NT2/D1 (cell line): Measurements from ENCODE around the gene PNPLA7.

Experiments used
- DNase-seq: peaks from one replicate; pipeline ENCODE4 v3.0.0-alpha.2; 2011; ENCODE audit warnings: low read depth, low spot score
- H3K27me3 ChIP-seq: 2 replicates; pipeline ENCODE4 v1.6.0; 2011; ENCODE audit warnings: mild to moderate bottlenecking; ENCODE audit not compliant: insufficient read length, insufficient read depth
- H3K36me3 ChIP-seq: 2 replicates; pipeline ENCODE4 v1.6.1; 2011; ENCODE audit warnings: mild to moderate bottlenecking, low read length, mixed read lengths; ENCODE audit not compliant: insufficient read depth, insufficient read length
- H3K4me1 ChIP-seq: 2 replicates; pipeline ENCODE4 v1.5.1; 2011; ENCODE audit not compliant: insufficient read depth, insufficient read length
- H3K4me3 ChIP-seq: 2 replicates; pipeline ENCODE4 v1.5.1; 2011; ENCODE audit warnings: low read depth; ENCODE audit not compliant: insufficient read length
- H3K9ac ChIP-seq: 2 replicates; pipeline ENCODE4 v1.6.0; 2011; ENCODE audit warnings: low read depth; ENCODE audit not compliant: insufficient read length
- H3K9me3 ChIP-seq: 2 replicates; pipeline ENCODE4 v1.5.1; 2011; ENCODE audit warnings: mild to moderate bottlenecking, low read length; ENCODE audit not compliant: insufficient read depth
- SUZ12 ChIP-seq: IDR thresholded peaks from 2 replicates; pipeline ENCODE4 v1.6.1; 2011; ENCODE audit not compliant: insufficient read length, insufficient read depth; ENCODE audit errors: extremely low read depth
- YY1 ChIP-seq: IDR thresholded peaks from 2 replicates; pipeline ENCODE4 v1.6.1; 2011; ENCODE audit not compliant: insufficient read length, insufficient read depth
- ZNF274 ChIP-seq: IDR thresholded peaks from 2 replicates; pipeline ENCODE4 v1.6.1; 2011; ENCODE audit warnings: mild to moderate bottlenecking, low read depth, low read length

The PNPLA7 gene

GRCh38 chr9:137421838-137422603, 128.2 kb downstream of the PNPLA7 start:
- DNase-seq = no peak
- no peak for TF ChIP-seq SUZ12
- no peak for TF ChIP-seq YY1
- TF ChIP-seq ZNF274 = no peak
- peaks cover 20% of the 10 kb centered on the region for H3K27me3 ChIP-seq
- H3K4me1 ChIP-seq = peaks cover 6% of the 10 kb centered on the region
- H3K4me3 ChIP-seq = peak overlapping the region; percentile 78
- peaks cover 5% of the 10 kb centered on the region for H3K36me3 ChIP-seq
- H3K9me3 ChIP-seq = no peaks in the 10 kb centered on the region
- peak overlapping the region; percentile 86 for H3K9ac ChIP-seq

GRCh38 chr9:137417161-137418021, 132.8 kb downstream of the PNPLA7 start:
- Histone ChIP-seq H3K9me3 (no peaks in the 10 kb centered on the region), H3K9ac (no peak overlapping the region), H3K36me3 (peaks cover 5% of the 10 kb centered on the region), H3K4me3 (no peak overlapping the region), H3K27me3 (peaks cover 2% of the 10 kb centered on the region), H3K4me1 (peaks cover 5% of the 10 kb centered on the region)
- DNase-seq = no peak
- TF ChIP-seq ZNF274 = no peak
- no peak for TF ChIP-seq YY1
- TF ChIP-seq SUZ12 = no peak

- no peaks in the 10 kb centered on the region for H3K27me3 ChIP-seq
- no peak overlapping the region for H3K4me3 ChIP-seq
- H3K9ac ChIP-seq = no peak overlapping the region
- no peak for TF ChIP-seq YY1
- no peak for TF ChIP-seq SUZ12
- TF ChIP-seq ZNF274 = no peak
- H3K4me1 ChIP-seq = peaks cover 10% of the 10 kb centered on the region
- H3K9me3 ChIP-seq = no peaks in the 10 kb centered on the region
- no peak for DNase-seq
- H3K36me3 ChIP-seq = peaks cover 5% of the 10 kb centered on the region
These were observed 133.5 kb downstream of the PNPLA7 start for GRCh38 chr9:137416563-137417151.

GRCh38 chr9:137416006-137416562, 134.1 kb downstream of the PNPLA7 start:
- Histone ChIP-seq H3K4me1 (peaks cover 15% of the 10 kb centered on the region), H3K9me3 (no peaks in the 10 kb centered on the region), H3K9ac (no peak overlapping the region), H3K27me3 (no peaks in the 10 kb centered on the region), H3K4me3 (no peak overlapping the region), H3K36me3 (peaks cover 5% of the 10 kb centered on the region)
- DNase-seq = no peak
- no peak for TF ChIP-seq ZNF274
- TF ChIP-seq YY1 = no peak
- no peak for TF ChIP-seq SUZ12

DNA sequence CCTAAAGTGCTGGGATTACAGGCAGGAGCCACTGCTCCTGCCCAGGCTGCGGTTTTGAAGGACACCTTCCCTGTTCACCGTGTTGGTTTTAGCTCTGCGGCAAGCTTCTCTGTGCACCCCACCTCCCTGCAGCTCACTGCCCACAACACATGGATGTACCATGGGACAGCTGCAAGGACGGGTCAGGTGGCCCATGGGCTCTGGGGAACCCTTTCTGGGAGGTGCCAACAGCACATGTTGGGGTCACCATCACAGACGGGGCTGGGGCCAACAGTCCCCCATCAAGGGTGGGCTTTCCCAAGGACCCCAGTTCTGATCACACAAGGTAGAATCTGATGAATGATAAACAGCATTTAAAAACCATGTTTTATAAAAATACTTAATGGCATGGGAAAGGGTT, 134.8 kb downstream of the PNPLA7 start:
- Histone ChIP-seq H3K4me1 (peaks cover 20% of the 10 kb centered on the region), H3K4me3 (no peak overlapping the region), H3K9me3 (no peaks in the 10 kb centered on the region), H3K27me3 (no peaks in the 10 kb centered on the region), H3K36me3 (peaks cover 3% of the 10 kb centered on the region), H3K9ac (no peak overlapping the region)
- no peak for DNase-seq
- TF ChIP-seq YY1 (no peak), SUZ12 (no peak), ZNF274 (no peak)

DNA sequence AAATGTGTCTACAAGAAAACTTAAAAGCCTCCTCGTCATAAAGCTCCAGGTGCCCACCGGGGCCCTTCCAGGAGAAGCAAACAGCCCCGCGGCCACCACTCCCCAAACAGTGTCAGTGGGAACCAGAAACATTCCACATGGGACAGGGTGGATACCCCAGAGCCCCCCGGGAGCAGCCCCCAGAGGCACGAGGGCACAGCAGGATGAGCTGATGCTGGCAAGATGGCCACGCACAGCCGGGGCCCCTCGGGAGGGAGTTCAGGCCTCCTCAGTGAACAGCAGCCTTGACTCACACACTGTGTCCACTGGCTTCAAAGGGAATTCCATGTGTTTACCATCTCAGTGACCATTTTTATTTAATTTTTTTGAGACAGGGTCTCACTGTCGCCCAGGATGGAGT, 137.8 kb downstream of the PNPLA7 start:
- Histone ChIP-seq H3K4me3 (no peak overlapping the region), H3K36me3 (no peaks in the 10 kb centered on the region), H3K27me3 (no peaks in the 10 kb centered on the region), H3K9me3 (no peaks in the 10 kb centered on the region), H3K9ac (no peak overlapping the region), H3K4me1 (peaks cover 20% of the 10 kb centered on the region)
- TF ChIP-seq YY1 (no peak), ZNF274 (no peak), SUZ12 (no peak)
- DNase-seq = no peak

- H3K9me3 ChIP-seq = no peaks in the 10 kb centered on the region
- no peak for DNase-seq
- peaks cover 20% of the 10 kb centered on the region for H3K4me1 ChIP-seq
- H3K27me3 ChIP-seq = no peaks in the 10 kb centered on the region
- TF ChIP-seq SUZ12 = no peak
- TF ChIP-seq YY1 = no peak
- TF ChIP-seq ZNF274 = no peak
- H3K9ac ChIP-seq = peak overlapping the region; percentile 50
- no peak overlapping the region for H3K4me3 ChIP-seq
- H3K36me3 ChIP-seq = no peaks in the 10 kb centered on the region
These were observed 138.4 kb downstream of the PNPLA7 start for GRCh38 chr9:137411645-137412380.
